MV-4-11 (cell line): Measurements from ENCODE around the gene LRRFIP1.
"Not testable (repeated sequence)": the region's sequence is repeated elsewhere in the genome, so short reads cannot be mapped to it uniquely, and the experiment has no call there.

Experiments used
- DNase-seq: peaks from one replicate; lab custom pipeline; 2025; lab: John Stamatoyannopoulos, UW

The LRRFIP1 gene, protein sequence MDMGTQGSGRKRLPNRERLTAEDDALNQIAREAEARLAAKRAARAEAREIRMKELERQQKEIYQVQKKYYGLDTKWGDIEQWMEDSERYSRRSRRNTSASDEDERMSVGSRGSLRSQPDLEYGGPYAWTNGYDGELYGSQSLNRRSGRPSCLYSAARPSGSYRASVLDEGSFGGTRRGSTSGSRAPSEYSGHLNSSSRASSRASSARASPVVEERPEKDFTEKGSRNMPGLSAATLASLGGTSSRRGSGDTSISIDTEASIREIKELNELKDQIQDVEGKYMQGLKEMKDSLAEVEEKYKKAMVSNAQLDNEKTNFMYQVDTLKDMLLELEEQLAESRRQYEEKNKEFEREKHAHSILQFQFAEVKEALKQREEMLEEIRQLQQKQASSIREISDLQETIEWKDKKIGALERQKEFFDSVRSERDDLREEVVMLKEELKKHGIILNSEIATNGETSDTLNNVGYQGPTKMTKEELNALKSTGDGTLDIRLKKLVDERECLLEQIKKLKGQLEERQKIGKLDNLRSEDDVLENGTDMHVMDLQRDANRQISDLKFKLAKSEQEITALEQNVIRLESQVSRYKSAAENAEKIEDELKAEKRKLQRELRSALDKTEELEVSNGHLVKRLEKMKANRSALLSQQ

DNA sequence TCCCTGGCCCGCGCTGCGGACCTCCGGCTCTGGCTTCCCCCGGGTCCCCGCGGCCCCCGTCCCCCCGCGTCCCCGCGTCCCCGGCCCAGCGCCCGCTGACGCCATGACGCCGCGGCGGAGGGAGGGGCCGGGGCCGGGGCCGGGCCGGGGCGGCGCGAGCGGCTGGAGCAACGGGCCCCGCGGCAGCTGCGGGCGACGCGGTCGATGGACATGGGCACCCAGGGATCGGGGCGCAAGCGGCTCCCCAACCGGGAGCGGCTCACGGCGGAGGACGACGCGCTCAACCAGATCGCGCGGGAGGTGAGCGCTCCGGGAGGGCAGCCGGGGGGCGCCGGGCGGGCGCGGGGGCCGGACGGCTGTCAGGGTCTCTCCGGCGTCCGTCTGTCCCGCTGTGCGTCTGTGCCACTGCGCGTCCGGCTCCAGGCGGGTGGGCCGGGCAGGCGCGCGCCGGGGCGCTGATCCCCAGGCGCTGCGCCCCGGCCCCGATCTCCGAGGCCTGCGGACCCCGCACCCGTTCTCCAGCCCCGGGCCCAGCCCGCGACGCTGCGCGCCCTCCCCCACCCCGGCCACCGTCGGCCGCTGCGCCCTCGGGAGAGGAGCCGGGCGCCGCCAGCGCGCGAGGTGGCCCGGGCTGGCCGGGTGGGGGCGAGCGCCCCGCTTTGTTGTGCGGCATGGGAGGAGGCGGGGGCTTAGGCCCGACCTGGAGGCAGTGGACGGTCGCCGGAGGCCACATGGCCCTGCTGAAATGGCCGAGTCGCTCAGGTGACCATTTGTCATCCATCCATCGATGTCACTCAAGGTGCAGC is at the start of gene LRRFIP1:
Gene LRRFIP1, plus strand, starts transcription at position 147 of the 806 bp plus-strand sequence. Its CDS starts 58 bp downstream, at position 205.
- no peak for DNase-seq

DNA sequence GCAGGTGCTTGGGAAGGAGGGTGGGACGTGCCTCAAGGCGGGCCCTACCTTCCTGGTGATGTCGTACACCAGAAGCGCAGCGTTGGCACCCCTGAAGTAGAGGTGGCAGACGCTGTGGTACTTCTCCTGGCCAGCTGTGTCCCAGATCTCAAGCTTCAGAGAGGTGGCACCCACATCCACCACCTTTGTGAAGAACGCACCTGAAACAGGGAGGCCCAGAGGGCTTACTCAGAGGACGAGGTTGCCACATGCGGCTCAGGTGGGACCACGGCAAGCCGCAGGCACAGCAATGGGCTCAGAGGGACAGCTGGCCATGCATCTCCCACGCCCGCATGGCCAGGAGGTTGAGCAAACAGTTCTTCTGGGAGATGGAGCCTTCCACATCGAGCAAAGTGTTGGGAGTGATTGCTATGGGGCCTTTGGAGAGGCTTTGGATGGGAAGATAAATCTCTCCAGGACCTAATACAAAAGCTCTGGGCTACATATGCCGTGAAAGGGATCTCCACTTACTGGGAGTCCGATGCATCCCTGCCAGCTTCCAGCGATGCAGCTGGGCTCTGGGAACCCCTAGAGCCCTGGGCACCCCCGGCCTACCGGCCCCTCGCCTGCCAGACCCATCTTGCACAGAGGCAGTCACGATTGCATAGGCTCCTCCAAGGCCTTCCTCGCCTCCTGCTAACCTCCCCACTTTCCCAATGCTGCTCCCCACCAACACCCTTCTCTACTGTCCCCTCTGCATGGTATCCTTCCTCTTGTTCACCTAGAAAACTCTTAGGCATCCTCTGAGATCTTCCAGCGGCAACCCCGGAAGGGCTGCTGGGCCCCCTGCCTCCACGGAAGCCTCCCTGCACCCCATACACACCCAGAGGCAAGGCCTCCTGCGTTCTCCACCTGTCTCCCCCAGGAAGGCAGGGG is 49.2 kb upstream of the LRRFIP1 start:
- no peak for DNase-seq

DNA sequence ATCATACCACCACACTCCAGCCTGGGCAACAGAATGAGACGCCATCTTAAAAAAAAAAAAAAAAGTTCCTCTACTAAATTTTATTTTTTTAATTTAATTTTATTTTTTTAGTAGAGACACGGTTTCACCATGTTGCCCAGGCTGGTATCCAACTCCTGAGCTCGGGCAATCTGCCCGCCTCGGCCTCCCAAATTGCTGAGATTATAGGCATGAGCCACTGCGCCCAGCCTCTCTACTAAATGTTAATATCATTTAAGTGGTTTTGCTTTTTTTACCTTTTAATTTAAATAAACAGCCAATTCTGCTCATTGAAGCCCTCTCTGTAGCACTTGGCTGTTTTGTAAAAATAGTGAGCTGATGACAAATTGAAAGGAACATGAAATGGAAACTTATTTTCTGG is 46.1 kb upstream of the LRRFIP1 start:
- DNase-seq = no peak

DNA sequence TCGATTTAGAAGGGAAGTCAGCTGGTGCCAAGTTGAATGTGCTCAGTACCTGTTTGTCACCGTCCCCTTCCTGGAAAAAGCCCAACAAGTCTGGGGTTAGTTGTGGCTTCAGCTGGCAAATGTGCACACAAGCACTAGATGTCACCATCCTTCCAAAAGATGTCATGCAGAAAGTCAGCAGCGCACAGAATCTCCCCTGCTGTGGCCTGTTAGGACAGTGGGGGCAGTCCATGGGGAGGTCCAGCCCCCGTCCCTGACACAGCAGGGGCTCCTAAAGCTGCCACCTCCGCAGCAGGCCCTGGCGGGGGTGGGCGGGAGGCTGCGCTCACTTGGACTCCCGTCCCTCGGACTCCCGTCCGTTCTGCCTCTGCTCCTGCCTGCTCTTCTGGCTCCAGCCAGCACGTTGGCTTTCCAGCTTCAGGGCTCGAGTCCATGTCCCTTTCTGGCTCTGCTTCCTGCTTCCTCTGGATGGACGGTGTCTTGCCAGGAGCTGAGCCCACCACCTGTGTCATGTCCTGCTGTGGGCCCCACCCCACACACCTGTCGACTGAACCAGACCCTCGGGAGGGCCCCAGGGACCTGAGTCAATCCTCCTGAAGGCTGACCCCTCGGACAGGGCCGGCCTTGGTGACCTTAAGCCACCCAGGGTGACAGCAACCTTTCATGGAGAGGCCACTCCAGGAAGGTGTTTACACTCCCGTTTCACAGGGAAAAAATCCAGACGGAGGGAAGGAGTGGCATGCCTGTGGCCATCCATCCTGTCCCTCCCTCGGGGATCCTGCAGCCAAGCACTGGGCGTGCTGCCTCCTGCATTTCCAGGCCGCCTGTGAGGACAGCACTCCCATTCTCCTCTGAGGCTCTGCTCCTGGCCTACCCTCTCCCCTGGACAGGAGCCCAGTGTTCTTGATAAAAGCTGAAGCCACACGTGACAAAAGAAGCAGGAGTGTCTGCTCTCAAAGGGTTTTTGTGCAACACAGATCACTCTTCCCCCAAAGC is 45.3 kb upstream of the LRRFIP1 start:
- DNase-seq = peak; percentile 43

DNA sequence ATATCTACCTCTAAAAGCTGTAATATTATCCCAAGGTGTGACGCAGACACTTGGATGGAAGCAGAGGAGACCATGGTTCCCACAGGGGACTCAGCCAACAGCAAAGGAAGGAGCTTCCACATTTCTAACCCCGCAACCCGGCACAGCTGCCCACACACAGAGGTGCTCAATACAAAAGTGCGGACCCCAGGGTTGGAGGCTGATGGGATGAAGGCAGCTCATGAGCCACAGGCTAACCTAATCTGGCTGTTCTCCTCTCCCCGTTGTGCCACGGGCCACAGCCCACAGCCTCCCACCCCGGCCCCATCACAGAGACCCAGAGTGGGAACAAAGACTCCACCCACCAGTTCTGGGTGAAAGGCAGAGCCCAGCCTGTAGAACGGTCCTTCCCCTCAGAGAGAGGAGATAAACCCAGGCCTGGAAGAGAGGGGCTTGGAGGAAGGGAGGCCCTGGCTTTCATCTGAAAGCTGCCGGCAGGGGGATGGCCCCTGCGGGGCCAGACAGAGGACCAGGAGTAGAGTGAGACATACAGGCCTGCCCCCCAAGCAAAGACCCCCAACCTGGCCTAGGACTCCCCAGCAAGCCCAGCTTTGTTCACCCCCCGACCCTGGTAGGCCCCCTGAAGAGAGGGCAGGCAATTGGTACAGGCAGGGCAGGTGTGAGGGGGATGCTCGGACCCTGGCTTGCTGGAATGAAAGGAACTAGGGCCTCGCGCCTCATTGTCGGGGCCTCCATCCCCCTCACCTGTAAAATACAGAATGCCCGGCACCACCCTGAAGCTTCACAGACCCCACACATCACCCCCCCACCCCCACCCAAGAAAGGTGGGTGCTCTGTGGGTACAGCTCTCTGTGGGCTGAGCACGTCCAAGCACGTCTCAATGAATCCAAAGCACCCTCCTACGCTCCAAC is 43.7 kb upstream of the LRRFIP1 start:
- no peak for DNase-seq

DNA sequence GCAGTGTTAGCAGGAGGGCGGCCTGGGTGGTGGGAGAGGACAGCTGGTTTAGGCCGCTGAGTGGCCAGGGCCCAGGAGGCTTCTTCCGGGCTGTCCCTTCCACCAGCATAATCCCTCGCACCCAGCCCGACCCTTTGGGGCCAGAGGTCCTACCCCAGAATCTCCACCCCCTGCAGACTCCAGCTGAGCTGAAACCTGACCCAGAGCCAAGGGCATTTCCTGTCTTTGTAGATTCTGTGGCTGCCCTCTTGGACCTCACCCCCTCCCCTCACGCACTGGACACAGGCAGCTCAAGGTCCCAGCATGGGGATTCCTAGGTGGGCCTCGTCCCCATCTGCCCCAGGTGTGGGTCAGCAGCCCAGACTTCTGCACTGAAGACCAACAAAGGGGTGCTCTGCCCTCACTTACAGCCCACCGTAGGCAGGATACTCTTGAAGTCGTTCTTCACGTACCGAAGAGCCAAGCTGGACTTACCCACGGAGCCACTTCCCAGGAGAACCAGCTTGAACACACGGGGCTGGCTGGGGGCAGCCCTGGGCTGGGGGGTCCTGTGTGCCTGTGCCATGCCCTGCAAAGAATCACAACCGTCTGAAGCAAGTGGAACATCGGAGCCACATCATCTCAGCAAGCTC is 41.7 kb upstream of the LRRFIP1 start:
- no peak for DNase-seq

DNA sequence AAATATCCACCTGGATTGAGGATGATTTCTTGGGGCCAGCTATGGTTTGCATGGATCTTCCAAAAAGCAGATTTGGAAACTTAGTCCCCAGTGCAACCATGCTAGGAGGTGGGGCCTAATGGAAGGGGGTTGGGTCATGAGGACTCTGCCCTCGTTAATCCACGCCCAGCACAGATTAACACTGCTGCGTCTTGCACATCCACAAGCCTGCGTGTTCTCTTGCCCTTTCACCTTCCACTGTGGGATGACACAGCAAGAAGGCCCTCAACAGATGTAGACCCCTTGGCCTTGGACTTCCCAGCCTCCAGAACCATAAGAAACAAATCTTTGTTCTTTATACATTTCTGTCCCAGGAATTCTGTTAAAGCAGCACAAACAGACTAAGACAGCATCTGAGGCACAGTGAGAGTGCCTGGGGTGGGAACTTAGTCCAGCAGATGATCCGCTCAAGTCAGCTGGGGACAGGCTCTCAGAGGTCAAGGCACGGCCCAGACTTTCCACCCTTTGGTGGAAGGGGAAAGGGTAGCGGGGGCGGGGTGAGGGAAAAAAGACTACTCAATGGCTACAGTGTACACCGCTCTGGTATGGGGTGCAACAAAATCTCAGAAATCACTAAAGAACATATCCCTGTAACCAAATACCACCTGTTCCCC is 39.2 kb upstream of the LRRFIP1 start:
- no peak for DNase-seq

DNA sequence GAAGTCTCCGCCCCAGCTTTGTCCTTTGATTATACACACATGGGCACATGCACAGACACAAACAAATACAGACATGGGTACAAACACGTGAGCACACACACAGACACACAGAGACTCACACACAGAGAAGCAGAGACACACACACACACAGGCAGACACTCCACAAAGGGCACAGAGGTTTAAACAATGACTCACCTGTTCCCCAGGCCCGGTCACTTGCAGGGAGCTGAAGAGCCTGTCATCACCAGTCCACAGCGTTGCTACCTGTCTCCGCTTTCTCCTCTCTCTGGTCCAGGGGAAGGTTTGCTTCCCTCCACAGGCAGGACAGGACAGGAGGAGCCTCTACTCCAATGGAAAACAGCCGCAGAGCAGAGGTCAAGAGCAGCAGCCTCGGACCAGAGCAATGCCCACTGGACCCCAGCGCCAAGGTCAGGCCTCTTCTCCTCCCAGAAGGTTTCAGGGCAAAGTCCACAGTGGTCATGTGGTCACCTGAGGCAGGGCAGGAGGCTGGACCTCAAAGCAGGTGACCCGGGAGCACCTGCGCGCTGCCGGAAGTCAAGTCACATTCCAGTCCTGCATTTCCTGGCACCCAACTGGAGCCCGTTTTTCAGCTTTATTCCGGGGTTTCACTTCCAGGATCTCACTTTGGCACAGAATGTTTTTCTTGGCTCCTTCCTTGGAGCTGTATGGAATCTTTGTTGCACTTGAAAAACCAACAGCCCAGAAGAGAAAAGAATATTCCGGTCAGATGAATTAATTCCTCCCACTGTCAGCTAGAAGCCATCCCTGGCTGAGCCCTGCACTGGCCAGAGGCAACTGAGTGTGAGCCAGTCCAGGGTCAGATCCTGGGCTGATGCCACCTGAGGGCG is 36.9 kb upstream of the LRRFIP1 start, which contains the start of gene RAB17:
Gene RAB17, minus strand, starts transcription at position 463 of the 869 bp plus-strand sequence. CDS start 4,580 bp downstream, outside the sequence.
- DNase-seq = no peak

DNA sequence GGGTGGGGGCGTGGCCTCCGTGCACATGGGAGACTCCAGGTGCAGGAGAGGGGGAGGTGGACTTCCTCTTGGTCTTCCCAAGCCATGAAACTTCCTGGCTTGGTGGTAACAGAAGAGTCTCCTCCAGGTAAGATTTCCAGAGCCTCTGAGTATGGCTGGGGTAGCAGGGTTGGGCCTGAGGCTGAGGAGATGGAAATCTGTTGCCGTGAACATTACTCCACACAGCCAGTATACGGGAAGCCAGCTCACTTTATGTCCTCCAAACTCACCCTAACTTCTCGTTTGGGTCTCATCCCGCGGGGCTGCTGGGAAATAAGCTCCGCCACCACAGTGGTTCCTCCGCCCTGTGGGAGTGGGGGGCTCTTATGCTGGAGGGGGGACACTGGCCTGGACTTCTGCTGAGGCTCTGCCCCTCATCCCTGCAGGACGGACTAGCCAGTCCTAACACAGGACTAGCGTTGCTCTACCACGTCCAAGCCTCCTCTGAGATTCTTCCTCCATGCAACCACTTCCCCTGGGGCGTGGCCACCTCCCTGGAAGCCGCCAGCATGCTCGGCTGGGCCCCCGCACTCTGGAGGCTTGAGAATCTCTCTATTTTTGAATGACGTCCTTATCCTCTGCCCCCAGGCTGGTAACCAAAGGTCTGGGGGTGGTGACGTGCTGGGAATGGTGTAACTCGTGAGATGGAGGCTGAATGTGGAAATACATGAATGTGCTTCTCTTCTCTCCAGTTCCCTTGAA is 36.1 kb upstream of the LRRFIP1 start:
- peak; percentile 53 for DNase-seq

DNA sequence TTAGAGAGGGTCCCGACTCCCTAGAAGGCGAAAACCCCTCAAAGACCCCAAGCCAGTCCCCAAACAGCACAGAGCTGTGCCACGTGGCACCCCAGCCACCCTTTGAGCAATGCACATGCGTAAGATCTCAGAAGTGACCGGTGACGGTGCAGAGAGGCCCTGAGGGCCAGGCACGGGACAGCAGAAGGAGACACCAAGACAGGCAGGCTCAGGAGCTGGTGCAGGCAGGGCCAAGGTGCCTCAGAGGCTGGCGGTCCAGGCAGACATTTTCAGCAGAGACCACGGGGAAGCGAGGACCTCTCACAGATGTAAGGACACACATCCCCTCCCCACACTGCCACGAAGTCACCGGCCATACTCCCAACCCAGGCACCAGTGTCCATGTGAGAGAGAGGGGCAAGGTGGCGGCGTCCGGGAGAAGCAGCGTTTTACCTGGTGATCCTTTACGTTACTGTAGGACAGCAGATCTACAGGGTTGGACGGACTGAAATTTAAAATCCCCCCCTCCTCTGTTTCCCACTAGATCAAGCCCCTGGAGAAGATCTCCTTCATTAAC is 34.9 kb upstream of the LRRFIP1 start:
- no peak for DNase-seq

DNA sequence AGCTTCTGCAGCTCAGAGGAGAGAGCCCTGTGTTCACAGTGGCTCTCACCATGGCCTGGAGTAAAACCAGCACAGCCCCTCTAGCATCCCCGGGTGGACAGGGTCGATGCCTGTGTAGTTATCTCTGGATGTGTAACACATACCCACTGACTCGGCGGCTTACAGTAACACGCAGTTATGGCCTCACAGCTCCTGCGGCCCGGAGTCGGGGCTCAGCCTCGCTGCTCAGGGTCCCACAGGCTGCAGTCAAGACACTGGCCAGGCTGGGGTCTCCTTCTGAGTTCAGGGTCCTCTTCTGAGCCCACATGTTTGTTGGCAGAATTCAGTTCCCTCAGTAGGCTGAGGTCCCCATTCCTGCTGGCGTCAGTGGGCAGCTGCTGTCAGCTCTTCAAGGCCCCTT is 34.4 kb upstream of the LRRFIP1 start:
- no peak for DNase-seq

DNA sequence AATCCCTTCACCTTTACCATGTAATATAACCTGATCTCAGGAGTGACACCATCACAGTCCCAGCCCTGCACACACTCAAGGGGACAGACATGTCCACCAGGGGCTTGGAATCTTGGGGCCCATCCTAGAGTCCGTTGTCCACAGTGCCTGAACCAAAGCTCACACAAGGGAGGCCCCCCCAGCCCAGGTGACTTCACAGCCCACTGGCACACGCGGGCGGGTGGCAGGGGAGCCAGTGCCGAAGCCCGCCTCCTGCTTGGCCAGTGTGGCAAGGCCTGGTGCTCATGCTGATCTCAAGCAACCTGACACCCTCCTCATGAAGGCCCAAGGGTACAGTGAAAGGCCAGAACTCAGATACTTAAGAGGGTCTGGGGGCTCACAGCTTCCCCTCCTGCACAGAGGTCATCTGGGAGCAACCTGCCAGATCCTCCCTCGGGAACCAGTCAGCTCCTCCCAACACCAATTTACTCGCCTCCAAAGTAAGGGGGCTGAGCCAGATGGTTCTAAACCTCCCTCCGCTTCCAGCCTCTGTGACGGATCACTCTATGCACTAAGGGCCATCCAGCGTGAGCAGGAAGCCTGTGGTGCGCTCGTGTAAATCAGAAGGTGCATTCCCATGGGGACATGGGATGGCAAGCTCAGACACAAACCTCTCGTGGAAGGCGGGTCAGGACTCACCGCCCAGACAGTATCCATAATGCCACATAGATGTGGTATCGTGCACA is 33.6 kb upstream of the LRRFIP1 start:
- DNase-seq = no peak

DNA sequence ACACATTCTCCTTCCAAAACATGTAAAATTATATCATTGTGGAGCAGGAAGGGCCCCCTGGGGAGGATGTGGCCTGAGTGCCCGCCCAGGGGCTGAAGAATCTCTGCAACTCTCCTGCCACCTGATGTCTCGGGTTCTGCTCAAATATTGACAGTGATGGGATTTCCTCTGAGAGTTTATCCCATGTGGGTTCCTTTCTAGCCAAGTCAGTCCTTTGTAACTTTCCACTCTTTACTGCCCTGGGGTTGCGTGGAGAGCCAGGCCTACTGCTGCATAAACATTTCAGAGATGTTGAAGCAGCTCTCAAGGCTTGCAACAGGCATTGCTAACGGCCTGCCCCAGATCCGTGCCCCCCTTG is 32.9 kb upstream of the LRRFIP1 start:
- DNase-seq = no peak

DNA sequence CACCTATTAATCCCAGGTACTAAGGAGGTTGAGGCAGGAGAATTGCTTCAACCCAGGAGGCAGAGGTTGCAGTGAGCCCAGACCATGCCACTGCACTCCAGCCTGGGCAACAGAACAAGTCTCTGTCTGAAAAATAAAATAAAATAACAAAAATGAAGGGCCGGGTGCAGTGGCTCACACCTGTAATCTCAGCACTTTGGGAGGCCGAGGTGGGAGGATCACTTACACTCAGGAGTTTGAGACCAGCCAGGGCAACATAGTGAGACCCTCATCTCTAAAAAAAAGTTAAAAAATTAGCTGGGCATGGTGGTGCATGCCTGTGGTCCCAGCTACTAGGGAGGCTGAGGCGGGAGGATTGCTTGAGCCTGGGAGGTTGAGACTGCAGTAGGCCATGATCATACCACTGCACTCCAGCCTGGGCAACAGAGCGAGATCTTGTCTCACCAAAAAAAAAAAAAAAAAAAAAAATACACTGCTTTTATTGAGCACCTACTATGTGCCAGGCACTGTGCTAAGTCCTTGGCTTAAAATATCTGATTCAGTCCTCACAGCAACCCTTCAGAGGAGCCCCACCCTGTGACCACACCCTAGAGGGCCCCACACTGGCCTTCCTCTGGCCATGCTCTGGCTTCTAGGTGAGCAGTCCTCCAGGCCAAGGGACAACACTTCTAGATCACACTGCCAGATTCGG is 31.4 kb upstream of the LRRFIP1 start:
- not testable (repeated sequence) for DNase-seq
